ENCODE results near the gene TIMP2. TPM values are rescaled to one million over a fixed set of nuclear protein-coding genes. Genes with fewer than 3 reads are reported as not detected.
"Not testable (repeated sequence)": the region's sequence is repeated elsewhere in the genome, so short reads cannot be mapped to it uniquely, and the experiment has no call there.

Gene TIMP2
- total and polyA plus RNA-seq, 2 donors from 2014 or later, result 72.1 to 172 TPM

GRCh38 chr17:78913115-78913514 lies 12.1 kb downstream of the TIMP2 start:
- H3K9ac ChIP-seq (ENCODE audit: low read length in 3 of 3), result no peak overlapping the region
- FAIRE-seq (no peak), DNase-seq (no peak)
- H3K27me3 ChIP-seq (ENCODE audit: control insufficient read depth, insufficient read depth, low read length), result no peaks in the 10 kb centered on the region
- intact Hi-C loops (cut with DNase I), result no loop called here
- no peaks in the 10 kb centered on the region for H3K36me3 ChIP-seq (ENCODE audit: control insufficient read depth in 2 of 3, insufficient read depth in 3 of 3, low read length in 3 of 3)
- TF ChIP-seq CTCF (IDR thresholded peaks at IDR 0.05; ENCODE audit: borderline replicate concordance, extremely low read depth, insufficient read depth), result no peak
- no peak overlapping the region for H3K4me3 ChIP-seq (ENCODE audit: low read length in 3 of 3)
- no peaks in the 10 kb centered on the region for H3K9me3 ChIP-seq (ENCODE audit: control insufficient read depth in 2 of 3, insufficient read depth in 1 of 3, low read length in 3 of 3)
- H3K27ac ChIP-seq (ENCODE audit: low read depth in 2 of 2, low read length in 2 of 2), result no peak overlapping the region
- H3K4me1 ChIP-seq (ENCODE audit: control insufficient read depth in 2 of 3, insufficient read depth in 2 of 3, low read depth in 1 of 3, low read length in 3 of 3), result peaks cover 0 to 3% (median 0%) of the 10 kb centered on the region in 3 donors

- Histone ChIP-seq H3K36me3 (ENCODE audit: control insufficient read depth in 2 of 3, insufficient read depth in 3 of 3, low read length in 3 of 3) (no peaks in the 10 kb centered on the region), H3K27ac (ENCODE audit: low read depth in 2 of 2, low read length in 2 of 2) (no peak overlapping the region), H3K4me1 (ENCODE audit: control insufficient read depth in 2 of 3, insufficient read depth in 2 of 3, low read depth in 1 of 3, low read length in 3 of 3) (peaks cover 0 to 3% (median 0%) of the 10 kb centered on the region in 3 donors), H3K4me3 (ENCODE audit: low read length in 3 of 3) (no peak overlapping the region), H3K27me3 (ENCODE audit: control insufficient read depth, insufficient read depth, low read length) (no peaks in the 10 kb centered on the region), H3K9me3 (ENCODE audit: control insufficient read depth in 2 of 3, insufficient read depth in 1 of 3, low read length in 3 of 3) (no peaks in the 10 kb centered on the region), H3K9ac (ENCODE audit: low read length in 3 of 3) (no peak overlapping the region)
- FAIRE-seq, result no peak
- DNase-seq, result no peak
- no peak for TF ChIP-seq CTCF (IDR thresholded peaks at IDR 0.05; ENCODE audit: borderline replicate concordance, extremely low read depth, insufficient read depth)
- intact Hi-C loops (cut with DNase I), result no loop called here
These were observed 13.1 kb downstream of the TIMP2 start for GRCh38 chr17:78912082-78912481.

- H3K27ac ChIP-seq (ENCODE audit: low read depth in 2 of 2, low read length in 2 of 2); intact Hi-C loops (cut with DNase I); DNase-seq; H3K36me3 ChIP-seq (ENCODE audit: control insufficient read depth in 2 of 3, insufficient read depth in 3 of 3, low read length in 3 of 3); H3K9ac ChIP-seq (ENCODE audit: low read length in 3 of 3); H3K4me3 ChIP-seq (ENCODE audit: low read length in 3 of 3); H3K27me3 ChIP-seq (ENCODE audit: control insufficient read depth, insufficient read depth, low read length); H3K9me3 ChIP-seq (ENCODE audit: control insufficient read depth in 2 of 3, insufficient read depth in 1 of 3, low read length in 3 of 3); H3K4me1 ChIP-seq (ENCODE audit: control insufficient read depth in 2 of 3, insufficient read depth in 2 of 3, low read depth in 1 of 3, low read length in 3 of 3); FAIRE-seq: not testable (repeated sequence)
These were observed 13.6 kb downstream of the TIMP2 start for GRCh38 chr17:78911543-78911942.

GRCh38 chr17:78910497-78911284 lies 14.5 kb downstream of the TIMP2 start:
- Histone ChIP-seq H3K9ac (ENCODE audit: low read length in 3 of 3) (no peak overlapping the region), H3K4me3 (ENCODE audit: low read length in 3 of 3) (no peak overlapping the region), H3K27me3 (ENCODE audit: control insufficient read depth, insufficient read depth, low read length) (no peaks in the 10 kb centered on the region), H3K27ac (ENCODE audit: low read depth in 2 of 2, low read length in 2 of 2) (peak overlapping the region in 1 of 2 donors; percentile 5), H3K4me1 (ENCODE audit: control insufficient read depth in 2 of 3, insufficient read depth in 2 of 3, low read depth in 1 of 3, low read length in 3 of 3) (peaks cover 0 to 3% (median 0%) of the 10 kb centered on the region in 3 donors), H3K36me3 (ENCODE audit: control insufficient read depth in 2 of 3, insufficient read depth in 3 of 3, low read length in 3 of 3) (no peaks in the 10 kb centered on the region), H3K9me3 (ENCODE audit: control insufficient read depth in 2 of 3, insufficient read depth in 1 of 3, low read length in 3 of 3) (no peaks in the 10 kb centered on the region)
- FAIRE-seq (no peak), DNase-seq (no peak)
- intact Hi-C loops (cut with DNase I), result no loop called here
- TF ChIP-seq CTCF (IDR thresholded peaks at IDR 0.05; ENCODE audit: borderline replicate concordance, extremely low read depth, insufficient read depth), result no peak

All from kidney (tissue), 14 donors.